A673 (cell line): ENCODE data around the gene AIF1.

Source experiments
- EZH2 ChIP-seq: fragments of 200-600 bp; sonication (generic); IDR thresholded peaks from 2 replicates; pipeline ENCODE4 v1.6.1; 2017; ENCODE audit warnings: borderline replicate concordance, low read depth, mild to moderate bottlenecking, mixed read lengths, antibody characterized with exemption, low read length; ENCODE audit not compliant: poor library complexity, severe bottlenecking
- TF ChIP-seq, protein P1 (sequence below): fragments of 300-800, 200-600 bp; sonication (generic); conservative IDR thresholded peaks from 2 replicates; pipeline ENCODE4 v1.5.1; 2017; ENCODE audit warnings: low read depth, mild to moderate bottlenecking, antibody characterized with exemption, low read length, moderate library complexity, mixed read lengths

GRCh38 chr6:31658983-31659648 lies 44.1 kb downstream of the AIF1 start:
- TF ChIP-seq, protein P1, sequence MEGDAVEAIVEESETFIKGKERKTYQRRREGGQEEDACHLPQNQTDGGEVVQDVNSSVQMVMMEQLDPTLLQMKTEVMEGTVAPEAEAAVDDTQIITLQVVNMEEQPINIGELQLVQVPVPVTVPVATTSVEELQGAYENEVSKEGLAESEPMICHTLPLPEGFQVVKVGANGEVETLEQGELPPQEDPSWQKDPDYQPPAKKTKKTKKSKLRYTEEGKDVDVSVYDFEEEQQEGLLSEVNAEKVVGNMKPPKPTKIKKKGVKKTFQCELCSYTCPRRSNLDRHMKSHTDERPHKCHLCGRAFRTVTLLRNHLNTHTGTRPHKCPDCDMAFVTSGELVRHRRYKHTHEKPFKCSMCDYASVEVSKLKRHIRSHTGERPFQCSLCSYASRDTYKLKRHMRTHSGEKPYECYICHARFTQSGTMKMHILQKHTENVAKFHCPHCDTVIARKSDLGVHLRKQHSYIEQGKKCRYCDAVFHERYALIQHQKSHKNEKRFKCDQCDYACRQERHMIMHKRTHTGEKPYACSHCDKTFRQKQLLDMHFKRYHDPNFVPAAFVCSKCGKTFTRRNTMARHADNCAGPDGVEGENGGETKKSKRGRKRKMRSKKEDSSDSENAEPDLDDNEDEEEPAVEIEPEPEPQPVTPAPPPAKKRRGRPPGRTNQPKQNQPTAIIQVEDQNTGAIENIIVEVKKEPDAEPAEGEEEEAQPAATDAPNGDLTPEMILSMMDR, result no peak
- TF ChIP-seq EZH2, result no peak
